ENCODE results near the gene TCF25.
"Not testable (repeated sequence)": the region's sequence is repeated elsewhere in the genome, so short reads cannot be mapped to it uniquely, and the experiment has no call there.

Gene TCF25

GRCh38 chr16:89905511-89906139, 32.2 kb downstream of the TCF25 start:
- DNase-seq (ENCODE audit: low read depth in 3 of 3): no peak

DNA sequence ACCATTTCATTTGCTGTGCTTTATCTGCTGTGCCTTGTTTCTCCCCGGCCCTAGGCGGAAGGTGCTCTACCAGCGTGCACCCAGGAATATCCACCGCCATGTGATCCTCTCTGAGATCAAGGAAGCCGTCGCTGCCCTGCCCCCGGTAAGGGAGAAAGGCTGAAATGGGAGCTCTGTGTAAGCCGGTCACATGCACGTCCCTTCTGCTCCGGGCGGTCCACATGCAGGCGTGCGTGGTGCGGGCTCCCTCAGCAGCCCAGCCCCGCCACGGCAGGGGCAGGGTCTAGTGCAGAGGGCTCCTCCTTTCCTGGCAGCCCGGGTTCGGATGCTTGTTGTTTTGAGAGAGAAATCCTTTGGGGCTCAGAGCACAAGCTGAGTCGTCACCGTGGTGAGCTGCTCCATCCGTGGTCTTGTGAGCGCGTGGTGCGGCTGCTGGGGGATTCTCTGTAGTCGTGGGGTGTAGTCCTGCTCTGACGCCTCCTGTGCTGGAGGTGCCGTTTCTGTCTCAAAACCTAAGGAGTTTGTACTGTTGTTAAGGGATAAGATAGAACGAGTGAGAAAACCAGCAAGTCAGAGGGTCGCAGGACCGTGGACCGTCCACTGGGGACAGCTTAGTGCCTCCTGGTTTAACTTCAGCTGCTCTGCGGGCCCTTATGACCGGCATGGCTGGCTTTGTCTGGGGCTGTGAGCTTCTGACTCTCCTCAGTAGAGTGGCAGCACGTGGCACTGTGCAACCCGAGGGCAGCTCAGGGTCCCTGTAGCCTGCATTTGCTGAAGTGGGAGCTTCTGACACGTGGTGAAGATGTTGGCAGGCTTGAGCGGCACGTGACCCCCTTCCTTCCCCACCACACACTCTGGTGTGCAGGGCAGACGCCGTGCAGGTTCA, 33.0 kb downstream of the TCF25 start:
- no peak for DNase-seq (ENCODE audit: low read depth in 3 of 3)

DNA sequence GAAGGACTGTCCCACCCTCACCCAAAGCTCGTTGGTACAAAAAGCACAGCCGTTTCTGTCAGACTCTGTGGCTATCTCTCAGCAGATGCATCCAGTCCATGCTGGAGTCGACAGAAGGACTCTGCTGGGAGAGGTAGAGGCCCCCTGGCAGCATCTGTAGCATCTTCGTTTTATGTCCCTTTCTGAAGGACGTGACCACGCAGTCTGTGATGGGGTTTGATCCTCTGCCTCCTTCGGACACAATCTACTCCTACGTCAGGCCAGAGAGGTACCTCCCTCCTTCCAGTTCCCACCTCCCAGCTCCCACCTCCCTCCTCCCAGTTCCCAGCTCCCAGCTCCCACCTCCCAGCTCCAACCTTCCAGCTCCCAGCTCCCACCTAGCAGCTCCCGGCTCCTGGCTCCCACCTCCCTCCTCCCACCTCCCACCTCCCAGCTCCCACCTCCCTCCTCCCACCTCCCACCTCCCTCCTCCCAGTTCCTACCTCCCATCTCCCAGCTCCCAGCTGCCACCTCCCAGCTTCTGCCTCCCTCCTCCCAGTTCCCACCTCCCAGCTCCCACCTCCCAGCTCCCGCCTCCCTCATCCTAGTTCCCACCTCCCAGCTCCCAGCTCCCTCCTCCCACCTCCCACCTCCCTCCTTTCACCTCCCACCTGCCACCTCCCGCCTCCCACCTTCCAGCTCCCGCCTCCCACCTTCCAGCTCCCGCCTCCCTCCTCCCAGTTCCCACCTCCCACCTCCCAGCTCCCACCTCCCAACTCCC, 33.8 kb downstream of the TCF25 start:
- DNase-seq (ENCODE audit: low read depth in 3 of 3): no peak

DNA sequence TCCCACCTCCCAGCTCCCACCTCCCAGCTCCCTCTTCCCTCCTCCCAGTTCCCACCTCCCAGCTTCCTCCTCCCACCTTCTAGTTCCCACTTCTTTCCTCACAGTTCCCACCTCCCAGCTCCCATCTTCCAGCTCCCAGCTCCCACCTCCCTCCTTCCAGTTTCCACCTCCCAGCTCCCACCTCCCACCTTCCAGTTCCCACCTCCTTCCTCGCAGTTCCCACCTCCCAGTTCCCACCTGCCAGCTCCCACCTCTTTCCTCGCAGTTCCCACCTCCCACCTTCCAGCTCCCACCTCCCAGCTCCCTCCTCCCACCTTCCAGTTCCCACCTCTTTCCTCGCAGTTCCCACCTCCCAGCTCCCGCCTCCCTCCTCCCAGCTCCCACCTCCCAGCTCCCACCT, 34.8 kb downstream of the TCF25 start:
- DNase-seq (ENCODE audit: low read depth in 3 of 3): no peak

GRCh38 chr16:89909777-89910716, 36.7 kb downstream of the TCF25 start:
- DNase-seq (ENCODE audit: low read depth in 3 of 3): peak in 2 of 3 donors; percentile 35 to 43

DNA sequence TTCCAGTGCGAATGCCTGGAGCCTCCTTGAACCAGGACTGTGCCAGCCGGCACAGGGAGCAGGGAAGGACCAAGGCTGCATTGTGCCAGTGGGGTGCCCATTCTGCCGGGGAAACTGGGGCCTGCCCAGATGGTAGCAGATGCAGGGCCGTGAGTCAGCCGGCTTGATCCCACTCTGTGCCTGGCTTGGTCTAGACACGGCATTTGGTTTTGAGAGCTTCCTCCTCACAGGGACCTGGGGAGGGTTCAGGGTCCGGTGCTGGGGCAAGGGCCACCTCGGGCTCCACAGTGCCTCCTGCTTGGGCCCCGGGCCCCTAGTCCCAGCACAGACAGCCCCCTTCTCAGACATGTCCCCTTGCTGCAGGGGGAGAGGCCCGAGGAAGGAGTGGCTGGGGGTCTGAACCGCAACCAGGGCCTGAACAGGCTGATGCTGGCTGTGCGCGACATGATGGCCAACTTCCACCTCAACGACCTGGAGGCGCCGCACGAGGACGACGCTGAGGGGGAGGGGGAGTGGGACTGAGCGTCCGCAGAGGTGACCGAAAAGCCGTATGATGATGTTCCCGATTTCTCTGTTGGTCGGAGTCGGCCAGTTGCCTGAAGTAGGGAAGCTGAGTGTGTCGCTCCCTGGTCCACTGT, 37.4 kb downstream of the TCF25 start:
- no peak for DNase-seq (ENCODE audit: low read depth in 3 of 3)

DNA sequence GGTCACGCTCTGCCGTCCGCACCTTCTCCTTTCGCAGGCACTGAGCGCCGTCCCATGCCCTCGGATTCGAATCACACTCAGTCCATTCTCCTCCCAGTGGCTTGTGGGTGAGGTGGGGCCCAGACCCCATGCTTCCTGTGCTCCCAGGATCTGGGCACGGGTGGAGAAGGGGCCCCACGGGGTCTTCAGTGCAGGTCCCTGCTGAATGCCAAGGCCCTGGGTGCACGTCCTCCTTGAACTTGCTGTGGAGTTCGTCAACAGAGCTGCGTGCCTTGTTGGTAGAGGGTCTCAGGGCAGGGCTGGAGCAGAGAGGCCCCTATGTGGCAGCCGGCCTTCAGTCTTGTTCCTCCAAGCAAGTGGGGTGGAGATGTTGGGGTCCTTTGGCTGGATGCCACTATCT, 38.0 kb downstream of the TCF25 start:
- no peak for DNase-seq (ENCODE audit: low read depth in 3 of 3)

DNA sequence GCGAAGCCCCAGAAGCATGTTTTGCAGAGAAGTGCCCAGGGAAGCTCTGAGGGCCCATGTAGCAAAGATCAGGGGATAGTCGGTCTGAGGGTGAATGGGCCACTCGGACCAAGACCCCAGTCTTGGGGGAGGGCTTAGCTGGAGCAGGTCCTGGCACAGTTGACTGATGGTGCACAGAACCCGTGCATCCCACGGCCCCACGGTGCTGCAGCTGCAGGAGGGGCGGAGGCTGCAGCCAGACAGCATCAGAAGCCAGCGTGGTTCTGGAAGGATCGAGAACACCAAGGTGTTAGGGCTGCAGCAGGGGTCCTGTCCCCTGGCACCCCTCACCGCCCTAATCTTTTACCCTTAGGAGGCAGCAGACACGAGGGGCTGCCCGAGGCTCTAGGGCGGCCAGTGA, 38.8 kb downstream of the TCF25 start:
- no peak for DNase-seq (ENCODE audit: low read depth in 3 of 3)

GRCh38 chr16:89912627-89913026, 39.2 kb downstream of the TCF25 start:
- DNase-seq (ENCODE audit: low read depth in 3 of 3): no peak

GRCh38 chr16:89913408-89914387, 40.3 kb downstream of the TCF25 start:
- DNase-seq (ENCODE audit: low read depth in 3 of 3): no peak

- not testable (repeated sequence) for DNase-seq (ENCODE audit: low read depth in 3 of 3)
Measured at GRCh38 chr16:89914642-89915285, 41.4 kb downstream of the TCF25 start.

DNA sequence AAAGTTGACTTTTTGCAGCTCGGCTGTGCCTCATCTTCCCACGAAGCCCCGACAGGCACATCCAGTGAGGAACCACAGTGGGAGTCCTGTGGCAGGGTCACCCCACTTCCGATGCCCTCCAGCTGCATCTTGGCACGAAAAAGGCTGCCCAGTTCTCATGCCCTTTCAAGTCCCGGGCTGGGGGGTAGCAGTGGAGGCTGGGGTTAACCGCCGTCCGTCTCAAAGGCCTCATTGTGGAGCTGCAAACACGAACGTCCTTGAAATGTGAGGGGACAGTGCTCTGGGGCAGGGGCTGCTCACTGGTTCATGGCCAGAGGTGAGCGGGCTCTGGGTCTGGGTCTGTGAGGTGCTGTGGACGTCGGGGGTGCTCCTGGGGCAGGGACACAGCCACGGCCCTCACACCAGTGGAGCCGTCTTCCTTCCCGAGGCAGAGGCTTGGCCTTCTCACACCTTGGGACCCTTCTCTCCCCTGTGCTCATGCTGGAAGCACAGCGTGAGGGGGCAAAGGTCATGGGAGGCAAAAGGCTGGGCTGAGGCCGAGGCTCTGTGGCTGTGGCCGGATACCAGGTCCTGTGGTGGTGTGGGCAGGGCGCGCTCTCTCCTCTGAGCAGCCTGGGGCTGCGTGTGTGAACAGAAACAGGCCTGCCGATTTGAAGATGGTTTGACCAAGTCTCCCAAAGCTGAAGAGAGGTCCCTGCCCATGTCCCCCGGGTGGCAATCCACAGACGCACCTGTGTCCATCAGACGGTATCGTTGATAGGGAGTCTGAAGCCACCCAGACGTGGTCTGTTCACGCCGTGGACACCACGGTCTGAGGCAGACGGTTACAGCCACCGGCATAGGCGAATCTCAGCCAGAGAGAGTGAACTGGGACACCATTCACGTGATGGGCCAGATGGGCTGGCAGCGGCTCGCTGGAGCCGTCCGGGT, 42.2 kb downstream of the TCF25 start:
- no peak for DNase-seq (ENCODE audit: low read depth in 3 of 3)

- peak; percentile 55 to 74 (median 63) for DNase-seq (ENCODE audit: low read depth in 3 of 3)
Measured at GRCh38 chr16:89917773-89918452, 44.5 kb downstream of the TCF25 start.

DNA sequence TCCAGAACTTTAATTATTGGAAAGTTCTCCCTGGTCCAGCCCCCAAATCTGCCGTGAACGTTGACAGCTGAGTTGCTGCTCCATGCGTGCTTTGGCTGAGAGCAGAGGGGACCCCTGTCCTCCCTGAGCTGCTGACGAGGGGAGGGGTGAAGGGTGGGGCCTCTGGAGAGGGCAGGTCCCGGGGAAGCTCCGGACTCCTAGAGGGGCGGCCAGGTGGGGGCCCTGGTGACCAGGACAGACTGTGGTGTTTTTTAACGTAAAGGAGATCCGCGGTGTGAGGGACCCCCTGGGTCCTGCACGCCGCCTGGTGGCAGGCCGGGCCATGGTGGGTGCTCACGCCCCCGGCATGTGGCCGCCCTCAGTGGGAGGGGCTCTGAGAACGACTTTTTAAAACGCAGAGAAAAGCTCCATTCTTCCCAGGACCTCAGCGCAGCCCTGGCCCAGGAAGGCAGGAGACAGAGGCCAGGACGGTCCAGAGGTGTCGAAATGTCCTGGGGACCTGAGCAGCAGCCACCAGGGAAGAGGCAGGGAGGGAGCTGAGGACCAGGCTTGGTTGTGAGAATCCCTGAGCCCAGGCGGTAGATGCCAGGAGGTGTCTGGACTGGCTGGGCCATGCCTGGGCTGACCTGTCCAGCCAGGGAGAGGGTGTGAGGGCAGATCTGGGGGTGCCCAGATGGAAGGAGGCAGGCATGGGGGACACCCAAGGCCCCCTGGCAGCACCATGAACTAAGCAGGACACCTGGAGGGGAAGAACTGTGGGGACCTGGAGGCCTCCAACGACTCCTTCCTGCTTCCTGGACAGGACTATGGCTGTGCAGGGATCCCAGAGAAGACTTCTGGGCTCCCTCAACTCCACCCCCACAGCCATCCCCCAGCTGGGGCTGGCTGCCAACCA, 45.3 kb downstream of the TCF25 start, which contains the start of gene MC1R:
MC1R (plus strand) TSS at position 410 of the 895 bp plus-strand sequence; CDS start at position 807, 397 bp downstream.
- no peak for DNase-seq (ENCODE audit: low read depth in 3 of 3)

DNA sequence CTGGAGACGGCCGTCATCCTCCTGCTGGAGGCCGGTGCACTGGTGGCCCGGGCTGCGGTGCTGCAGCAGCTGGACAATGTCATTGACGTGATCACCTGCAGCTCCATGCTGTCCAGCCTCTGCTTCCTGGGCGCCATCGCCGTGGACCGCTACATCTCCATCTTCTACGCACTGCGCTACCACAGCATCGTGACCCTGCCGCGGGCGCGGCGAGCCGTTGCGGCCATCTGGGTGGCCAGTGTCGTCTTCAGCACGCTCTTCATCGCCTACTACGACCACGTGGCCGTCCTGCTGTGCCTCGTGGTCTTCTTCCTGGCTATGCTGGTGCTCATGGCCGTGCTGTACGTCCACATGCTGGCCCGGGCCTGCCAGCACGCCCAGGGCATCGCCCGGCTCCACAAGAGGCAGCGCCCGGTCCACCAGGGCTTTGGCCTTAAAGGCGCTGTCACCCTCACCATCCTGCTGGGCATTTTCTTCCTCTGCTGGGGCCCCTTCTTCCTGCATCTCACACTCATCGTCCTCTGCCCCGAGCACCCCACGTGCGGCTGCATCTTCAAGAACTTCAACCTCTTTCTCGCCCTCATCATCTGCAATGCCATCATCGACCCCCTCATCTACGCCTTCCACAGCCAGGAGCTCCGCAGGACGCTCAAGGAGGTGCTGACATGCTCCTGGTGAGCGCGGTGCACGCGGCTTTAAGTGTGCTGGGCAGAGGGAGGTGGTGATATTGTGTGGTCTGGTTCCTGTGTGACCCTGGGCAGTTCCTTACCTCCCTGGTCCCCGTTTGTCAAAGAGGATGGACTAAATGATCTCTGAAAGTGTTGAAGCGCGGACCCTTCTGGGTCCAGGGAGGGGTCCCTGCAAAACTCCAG, 46.4 kb downstream of the TCF25 start:
- DNase-seq (ENCODE audit: low read depth in 3 of 3): no peak

Measured in stimulated activated CD4-positive, alpha-beta T cell treated with anti-CD3 and anti-CD28 coated beads, TNF-alpha, amount 100 ng/mL, for 48 hours (primary cell).